ENCODE measurements around the gene PRDM16.

PRDM16 gene

GRCh38 chr1:3474421-3474820 lies 405.4 kb downstream of the PRDM16 start:
- Histone ChIP-seq H3K9ac (ENCODE audit: low read depth, low read length, poor library complexity, severe bottlenecking) (no peak overlapping the region), H3K36me3 (ENCODE audit: insufficient read depth, low read length) (no peaks in the 10 kb centered on the region)

GRCh38 chr1:3475839-3476573 lies 407.0 kb downstream of the PRDM16 start:
- no peaks in the 10 kb centered on the region for H3K9me2 ChIP-seq (replicated peaks; ENCODE audit: low read depth, low read length)
- H3K4me2 ChIP-seq (ENCODE audit: low read depth, low read length, poor library complexity, severe bottlenecking) = no peak overlapping the region
- no peak overlapping the region for H3K4me3 ChIP-seq (ENCODE audit: low read length, poor library complexity, severe bottlenecking)
- H3K9ac ChIP-seq (ENCODE audit: low read depth, low read length, poor library complexity, severe bottlenecking) = no peak overlapping the region
- H3K27me3 ChIP-seq (ENCODE audit: insufficient read depth, low read length, poor library complexity, severe bottlenecking) = no peaks in the 10 kb centered on the region
- no peaks in the 10 kb centered on the region for H3K36me3 ChIP-seq (ENCODE audit: insufficient read depth, low read length)
- no peaks in the 10 kb centered on the region for H3K9me3 ChIP-seq (ENCODE audit: insufficient read depth, low read depth, low read length)
- no peak overlapping the region for H2AFZ ChIP-seq (ENCODE audit: low read length)
- TF ChIP-seq CTCF (conservative IDR thresholded peaks at IDR 0.05; ENCODE audit: low read length) = no peak
- no peak for TF ChIP-seq EZH2phosphoT487 (IDR thresholded peaks at IDR 0.05; ENCODE audit: borderline replicate concordance)
- H4K20me1 ChIP-seq (ENCODE audit: insufficient read depth, low read length, poor library complexity, severe bottlenecking) = no peaks in the 10 kb centered on the region
- no peaks in the 10 kb centered on the region for H3K79me2 ChIP-seq (ENCODE audit: insufficient read depth, low read length)
- H3K4me1 ChIP-seq (ENCODE audit: insufficient read depth, low read length, poor library complexity, severe bottlenecking) = no peaks in the 10 kb centered on the region
- H3F3A ChIP-seq (ENCODE audit: low read depth) = no peaks in the 10 kb centered on the region

More at GRCh38 chr1:3474421-3474820, 405.4 kb downstream of the PRDM16 start:
- Histone ChIP-seq H3K4me1 (ENCODE audit: insufficient read depth, low read length, poor library complexity, severe bottlenecking) (no peaks in the 10 kb centered on the region), H3K9me2 (replicated peaks; ENCODE audit: low read depth, low read length) (no peaks in the 10 kb centered on the region), H3K79me2 (ENCODE audit: insufficient read depth, low read length) (no peaks in the 10 kb centered on the region), H3K4me2 (ENCODE audit: low read depth, low read length, poor library complexity, severe bottlenecking) (no peak overlapping the region), H3K4me3 (ENCODE audit: low read length, poor library complexity, severe bottlenecking) (no peak overlapping the region), H3K9me3 (ENCODE audit: insufficient read depth, low read depth, low read length) (no peaks in the 10 kb centered on the region), H4K20me1 (ENCODE audit: insufficient read depth, low read length, poor library complexity, severe bottlenecking) (no peaks in the 10 kb centered on the region), H3F3A (ENCODE audit: low read depth) (no peaks in the 10 kb centered on the region), H3K27me3 (ENCODE audit: insufficient read depth, low read length, poor library complexity, severe bottlenecking) (no peaks in the 10 kb centered on the region), H2AFZ (ENCODE audit: low read length) (no peak overlapping the region)
- TF ChIP-seq EZH2phosphoT487 (IDR thresholded peaks at IDR 0.05; ENCODE audit: borderline replicate concordance) = no peak
- TF ChIP-seq CTCF (conservative IDR thresholded peaks at IDR 0.05; ENCODE audit: low read length) = no peak

GRCh38 chr1:3476666-3477065 lies 407.7 kb downstream of the PRDM16 start:
- H3K79me2 ChIP-seq (ENCODE audit: insufficient read depth, low read length) = no peaks in the 10 kb centered on the region
- H4K20me1 ChIP-seq (ENCODE audit: insufficient read depth, low read length, poor library complexity, severe bottlenecking) = no peaks in the 10 kb centered on the region
- no peaks in the 10 kb centered on the region for H3F3A ChIP-seq (ENCODE audit: low read depth)
- H3K9me2 ChIP-seq (replicated peaks; ENCODE audit: low read depth, low read length) = no peaks in the 10 kb centered on the region
- no peaks in the 10 kb centered on the region for H3K4me1 ChIP-seq (ENCODE audit: insufficient read depth, low read length, poor library complexity, severe bottlenecking)
- H3K4me3 ChIP-seq (ENCODE audit: low read length, poor library complexity, severe bottlenecking) = no peak overlapping the region
- H3K4me2 ChIP-seq (ENCODE audit: low read depth, low read length, poor library complexity, severe bottlenecking) = no peak overlapping the region
- TF ChIP-seq EZH2phosphoT487 (IDR thresholded peaks at IDR 0.05; ENCODE audit: borderline replicate concordance) (no peak), CTCF (conservative IDR thresholded peaks at IDR 0.05; ENCODE audit: low read length) (no peak)
- H2AFZ ChIP-seq (ENCODE audit: low read length) = no peak overlapping the region
- H3K27me3 ChIP-seq (ENCODE audit: insufficient read depth, low read length, poor library complexity, severe bottlenecking) = no peaks in the 10 kb centered on the region
- no peaks in the 10 kb centered on the region for H3K9me3 ChIP-seq (ENCODE audit: insufficient read depth, low read depth, low read length)
- no peaks in the 10 kb centered on the region for H3K36me3 ChIP-seq (ENCODE audit: insufficient read depth, low read length)
- H3K9ac ChIP-seq (ENCODE audit: low read depth, low read length, poor library complexity, severe bottlenecking) = no peak overlapping the region
